ENCODE data around the gene ARMC6. TPM values are rescaled to one million over a fixed set of nuclear protein-coding genes. Genes with fewer than 3 reads are reported as not detected.

The ARMC6 gene
- total and polyA plus RNA-seq, 2 experiments from 2014 or later, result 40.9 to 112 TPM

DNA sequence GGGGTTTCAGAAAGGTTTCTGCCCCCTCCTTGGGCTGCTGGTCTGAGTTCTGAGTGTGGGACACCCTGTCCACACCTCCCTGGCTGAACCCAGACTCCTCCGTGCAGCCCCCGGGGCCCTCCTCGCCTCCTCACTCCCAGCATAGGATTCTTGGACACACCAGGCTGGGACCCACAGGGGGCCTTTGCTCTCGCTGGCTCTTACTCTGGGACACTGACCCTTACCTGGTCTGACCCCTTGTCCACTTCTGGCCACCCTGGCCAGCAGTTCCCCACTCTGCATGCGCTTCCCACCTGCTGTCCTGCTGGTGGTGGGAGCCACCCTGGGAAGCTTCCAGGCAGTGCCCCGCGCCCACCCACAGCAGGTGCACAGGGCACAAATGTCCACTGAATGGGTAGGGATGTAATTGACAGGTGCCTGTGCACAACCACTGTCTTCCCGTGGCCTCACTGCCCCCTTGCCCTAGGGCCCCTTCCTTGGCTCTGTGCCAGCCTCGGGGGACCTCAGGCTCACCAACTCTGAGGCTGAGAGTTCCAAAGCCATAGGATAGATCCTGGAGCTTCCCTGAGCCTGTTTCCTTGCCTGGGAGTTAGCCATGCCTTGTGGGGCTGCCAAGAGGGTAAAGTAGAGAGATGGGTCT lies 23.4 kb downstream of the ARMC6 start:
- no peaks in the 10 kb centered on the region for H3K4me1 ChIP-seq (ENCODE audit: insufficient read depth)
- ATAC-seq (no peak), DNase-seq (ENCODE audit: low spot score) (no peak)
- H3K4me3 Mint-ChIP-seq, result no peak overlapping the region
- H3K36me3 ChIP-seq (ENCODE audit: insufficient read depth), result peaks cover 6% of the 10 kb centered on the region; the same call in 1 of the 2 replicates
- H3K9me2 ChIP-seq (ENCODE audit: insufficient read depth), result no peaks in the 10 kb centered on the region
- no peak overlapping the region for H3K4me2 ChIP-seq
- H3K79me2 ChIP-seq (replicated peaks; ENCODE audit: insufficient read depth), result no peaks in the 10 kb centered on the region
- H3K27me3 Mint-ChIP-seq (ENCODE audit: insufficient read depth, low read depth, poor library complexity), result peaks cover 11% of the 10 kb centered on the region
- H3K27ac Mint-ChIP-seq, result no peak overlapping the region
- no peaks in the 10 kb centered on the region; the same call in 2 of the 3 replicates for H3K4me1 Mint-ChIP-seq
- peaks cover 4% of the 10 kb centered on the region; the same call in 1 of the 2 replicates for H3F3A ChIP-seq (replicated peaks; ENCODE audit: low read depth)
- TF ChIP-seq ZNF462 (CRISPR knock-in tag; IDR thresholded peaks at IDR 0.05) (no peak), POLR2AphosphoS5 (IDR thresholded peaks at IDR 0.05; ENCODE audit: low read depth) (no peak), ETS1 (IDR thresholded peaks at IDR 0.05) (no peak), ZNF331 (CRISPR knock-in tag; IDR thresholded peaks at IDR 0.05; ENCODE audit: low read depth) (no peak), CREB1 (CRISPR knock-in tag; IDR thresholded peaks at IDR 0.05; ENCODE audit: low read depth) (no peak), EZH2phosphoT487 (IDR thresholded peaks at IDR 0.05; ENCODE audit: unreplicated experiment) (no peak), NANOG (IDR thresholded peaks at IDR 0.05; ENCODE audit: borderline replicate concordance) (no peak), JUNB (IDR thresholded peaks at IDR 0.05; ENCODE audit: unreplicated experiment) (no peak), STAT1 (IDR thresholded peaks at IDR 0.05; ENCODE audit: unreplicated experiment) (no peak), EZH2 (IDR thresholded peaks at IDR 0.05; ENCODE audit: low read depth, unreplicated experiment) (no peak), ZNF114 (CRISPR knock-in tag; IDR thresholded peaks at IDR 0.05) (no peak)
- TF ChIP-seq, protein P1, sequence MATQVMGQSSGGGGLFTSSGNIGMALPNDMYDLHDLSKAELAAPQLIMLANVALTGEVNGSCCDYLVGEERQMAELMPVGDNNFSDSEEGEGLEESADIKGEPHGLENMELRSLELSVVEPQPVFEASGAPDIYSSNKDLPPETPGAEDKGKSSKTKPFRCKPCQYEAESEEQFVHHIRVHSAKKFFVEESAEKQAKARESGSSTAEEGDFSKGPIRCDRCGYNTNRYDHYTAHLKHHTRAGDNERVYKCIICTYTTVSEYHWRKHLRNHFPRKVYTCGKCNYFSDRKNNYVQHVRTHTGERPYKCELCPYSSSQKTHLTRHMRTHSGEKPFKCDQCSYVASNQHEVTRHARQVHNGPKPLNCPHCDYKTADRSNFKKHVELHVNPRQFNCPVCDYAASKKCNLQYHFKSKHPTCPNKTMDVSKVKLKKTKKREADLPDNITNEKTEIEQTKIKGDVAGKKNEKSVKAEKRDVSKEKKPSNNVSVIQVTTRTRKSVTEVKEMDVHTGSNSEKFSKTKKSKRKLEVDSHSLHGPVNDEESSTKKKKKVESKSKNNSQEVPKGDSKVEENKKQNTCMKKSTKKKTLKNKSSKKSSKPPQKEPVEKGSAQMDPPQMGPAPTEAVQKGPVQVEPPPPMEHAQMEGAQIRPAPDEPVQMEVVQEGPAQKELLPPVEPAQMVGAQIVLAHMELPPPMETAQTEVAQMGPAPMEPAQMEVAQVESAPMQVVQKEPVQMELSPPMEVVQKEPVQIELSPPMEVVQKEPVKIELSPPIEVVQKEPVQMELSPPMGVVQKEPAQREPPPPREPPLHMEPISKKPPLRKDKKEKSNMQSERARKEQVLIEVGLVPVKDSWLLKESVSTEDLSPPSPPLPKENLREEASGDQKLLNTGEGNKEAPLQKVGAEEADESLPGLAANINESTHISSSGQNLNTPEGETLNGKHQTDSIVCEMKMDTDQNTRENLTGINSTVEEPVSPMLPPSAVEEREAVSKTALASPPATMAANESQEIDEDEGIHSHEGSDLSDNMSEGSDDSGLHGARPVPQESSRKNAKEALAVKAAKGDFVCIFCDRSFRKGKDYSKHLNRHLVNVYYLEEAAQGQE (IDR thresholded peaks at IDR 0.05; ENCODE audit: unreplicated experiment), result no peak
- TF ChIP-seq, protein P2, sequence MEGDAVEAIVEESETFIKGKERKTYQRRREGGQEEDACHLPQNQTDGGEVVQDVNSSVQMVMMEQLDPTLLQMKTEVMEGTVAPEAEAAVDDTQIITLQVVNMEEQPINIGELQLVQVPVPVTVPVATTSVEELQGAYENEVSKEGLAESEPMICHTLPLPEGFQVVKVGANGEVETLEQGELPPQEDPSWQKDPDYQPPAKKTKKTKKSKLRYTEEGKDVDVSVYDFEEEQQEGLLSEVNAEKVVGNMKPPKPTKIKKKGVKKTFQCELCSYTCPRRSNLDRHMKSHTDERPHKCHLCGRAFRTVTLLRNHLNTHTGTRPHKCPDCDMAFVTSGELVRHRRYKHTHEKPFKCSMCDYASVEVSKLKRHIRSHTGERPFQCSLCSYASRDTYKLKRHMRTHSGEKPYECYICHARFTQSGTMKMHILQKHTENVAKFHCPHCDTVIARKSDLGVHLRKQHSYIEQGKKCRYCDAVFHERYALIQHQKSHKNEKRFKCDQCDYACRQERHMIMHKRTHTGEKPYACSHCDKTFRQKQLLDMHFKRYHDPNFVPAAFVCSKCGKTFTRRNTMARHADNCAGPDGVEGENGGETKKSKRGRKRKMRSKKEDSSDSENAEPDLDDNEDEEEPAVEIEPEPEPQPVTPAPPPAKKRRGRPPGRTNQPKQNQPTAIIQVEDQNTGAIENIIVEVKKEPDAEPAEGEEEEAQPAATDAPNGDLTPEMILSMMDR (conservative IDR thresholded peaks at IDR 0.05; ENCODE audit: low read depth in 2 of 2), result no peak
- no peaks in the 10 kb centered on the region for H3K27me3 ChIP-seq (ENCODE audit: insufficient read depth)
- H4K20me1 ChIP-seq (replicated peaks; ENCODE audit: insufficient read depth), result peaks cover 4% of the 10 kb centered on the region; the same call in 1 of the 2 replicates
- H3K36me3 Mint-ChIP-seq (ENCODE audit: low read depth), result peaks cover 52% of the 10 kb centered on the region
- no peak overlapping the region for H3K27ac ChIP-seq (ENCODE audit: low read depth)
- H3K4me3 ChIP-seq, result no peak overlapping the region
- H2AFZ ChIP-seq, result no peak overlapping the region
- no peaks in the 10 kb centered on the region for H3K9me3 Mint-ChIP-seq
